ENCODE data around the gene GTPBP3. TPM values are rescaled to one million over a fixed set of nuclear protein-coding genes. Genes with fewer than 3 reads are reported as not detected.

GTPBP3 gene
- total RNA-seq, 2 experiments from 2014 or later = 21.2 to 24.0 TPM

DNA sequence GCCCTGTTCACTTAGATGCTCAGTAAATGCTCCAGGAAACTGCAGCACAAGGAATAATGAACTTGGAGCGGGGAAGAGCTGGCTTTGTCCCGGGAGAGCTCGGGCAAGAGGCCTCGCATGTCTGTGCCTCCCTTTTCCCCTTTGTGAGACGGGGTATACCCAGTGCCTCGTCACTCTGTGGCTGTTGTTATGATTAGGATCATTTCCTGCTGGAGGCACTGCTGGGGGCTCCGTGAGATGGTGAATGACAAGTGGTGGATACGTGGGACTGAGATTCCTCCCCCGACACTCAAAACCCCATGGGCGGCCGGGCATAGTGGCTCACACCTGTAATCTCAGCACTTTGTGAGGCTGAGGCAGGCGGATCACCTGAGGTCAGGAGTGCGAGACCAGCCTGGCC lies 40.9 kb downstream of the GTPBP3 start:
- no peak overlapping the region for H3K27ac ChIP-seq (ENCODE audit: low read depth in 1 of 2, low read length in 2 of 2)
- H3K27ac Mint-ChIP-seq = no peak overlapping the region
- H3K4me1 Mint-ChIP-seq (ENCODE audit: low read depth) = peaks cover 6% of the 10 kb centered on the region
- peaks cover 3% of the 10 kb centered on the region for H3K27me3 Mint-ChIP-seq
- DNase-seq (no peak), ATAC-seq (ENCODE audit: poor library complexity) (no peak)
- TF ChIP-seq CTCF (IDR thresholded peaks at IDR 0.05) = no peak
- H3K4me1 ChIP-seq (ENCODE audit: insufficient read depth, low read length) = peaks cover 5% of the 10 kb centered on the region
- no peaks in the 10 kb centered on the region for H3K36me3 Mint-ChIP-seq (ENCODE audit: low read depth)
- H3K4me3 ChIP-seq (ENCODE audit: low read length) = no peak overlapping the region
- ChIA-PET CTCF (no interaction called here), POLR2A (no interaction called here)
- peaks cover 3 to 4% of the 10 kb centered on the region in 2 experiments for H3K27me3 ChIP-seq (ENCODE audit: control insufficient read depth in 1 of 2, insufficient read depth in 2 of 2, low read length in 2 of 2)
- H3K9me3 Mint-ChIP-seq = peaks cover 2% of the 10 kb centered on the region
- H3K4me3 Mint-ChIP-seq = no peak overlapping the region
- H3K9me3 ChIP-seq (ENCODE audit: control insufficient read depth in 1 of 2, insufficient read depth in 1 of 2, low read length in 2 of 2) = peaks cover 0 to 8% of the 10 kb centered on the region in 2 experiments
- intact Hi-C loops (cut with DNase I, micrococcal nuclease) = no loop called here
- no peaks in the 10 kb centered on the region for H3K36me3 ChIP-seq (ENCODE audit: insufficient read depth, low read length)

DNA sequence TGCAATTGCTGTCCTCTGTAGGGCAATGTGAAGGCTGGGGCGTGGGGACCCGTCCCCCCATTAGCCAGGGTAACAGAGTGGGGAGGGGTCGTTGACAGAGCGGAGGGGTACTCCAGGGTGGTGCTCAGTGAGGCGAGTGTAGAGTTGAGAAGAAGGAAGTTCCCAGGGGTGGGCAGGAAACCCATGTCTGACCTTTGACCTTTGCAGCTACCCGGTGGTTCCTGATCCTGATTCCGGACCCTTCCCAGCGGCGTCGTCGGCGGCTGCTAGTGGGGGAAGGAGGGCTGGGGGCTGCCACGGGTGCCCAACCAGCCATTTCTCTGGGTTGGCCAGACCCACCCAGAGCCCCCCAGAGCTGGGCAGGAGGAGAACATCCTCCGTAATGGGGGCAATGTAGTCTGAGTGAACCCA lies 41.9 kb downstream of the GTPBP3 start:
- H3K36me3 Mint-ChIP-seq (ENCODE audit: low read depth) = no peaks in the 10 kb centered on the region
- ChIA-PET CTCF (no interaction called here), POLR2A (no interaction called here)
- Histone ChIP-seq H3K27ac (ENCODE audit: low read depth in 1 of 2, low read length in 2 of 2) (no peak overlapping the region), H3K27me3 (ENCODE audit: control insufficient read depth in 1 of 2, insufficient read depth in 2 of 2, low read length in 2 of 2) (peaks cover 3 to 4% of the 10 kb centered on the region in 2 experiments), H3K9me3 (ENCODE audit: control insufficient read depth in 1 of 2, insufficient read depth in 1 of 2, low read length in 2 of 2) (peaks cover 0 to 8% of the 10 kb centered on the region in 2 experiments), H3K4me1 (ENCODE audit: insufficient read depth, low read length) (peaks cover 5% of the 10 kb centered on the region), H3K4me3 (ENCODE audit: low read length) (no peak overlapping the region), H3K36me3 (ENCODE audit: insufficient read depth, low read length) (no peaks in the 10 kb centered on the region)
- no peak overlapping the region for H3K27ac Mint-ChIP-seq
- no peak overlapping the region for H3K4me3 Mint-ChIP-seq
- intact Hi-C loops (cut with DNase I, micrococcal nuclease) = no loop called here
- TF ChIP-seq CTCF (IDR thresholded peaks at IDR 0.05) = no peak
- DNase-seq (no peak), ATAC-seq (ENCODE audit: poor library complexity) (no peak)
- H3K4me1 Mint-ChIP-seq (ENCODE audit: low read depth) = peaks cover 6% of the 10 kb centered on the region
- H3K27me3 Mint-ChIP-seq = peaks cover 3% of the 10 kb centered on the region
- H3K9me3 Mint-ChIP-seq = peaks cover 2% of the 10 kb centered on the region

DNA sequence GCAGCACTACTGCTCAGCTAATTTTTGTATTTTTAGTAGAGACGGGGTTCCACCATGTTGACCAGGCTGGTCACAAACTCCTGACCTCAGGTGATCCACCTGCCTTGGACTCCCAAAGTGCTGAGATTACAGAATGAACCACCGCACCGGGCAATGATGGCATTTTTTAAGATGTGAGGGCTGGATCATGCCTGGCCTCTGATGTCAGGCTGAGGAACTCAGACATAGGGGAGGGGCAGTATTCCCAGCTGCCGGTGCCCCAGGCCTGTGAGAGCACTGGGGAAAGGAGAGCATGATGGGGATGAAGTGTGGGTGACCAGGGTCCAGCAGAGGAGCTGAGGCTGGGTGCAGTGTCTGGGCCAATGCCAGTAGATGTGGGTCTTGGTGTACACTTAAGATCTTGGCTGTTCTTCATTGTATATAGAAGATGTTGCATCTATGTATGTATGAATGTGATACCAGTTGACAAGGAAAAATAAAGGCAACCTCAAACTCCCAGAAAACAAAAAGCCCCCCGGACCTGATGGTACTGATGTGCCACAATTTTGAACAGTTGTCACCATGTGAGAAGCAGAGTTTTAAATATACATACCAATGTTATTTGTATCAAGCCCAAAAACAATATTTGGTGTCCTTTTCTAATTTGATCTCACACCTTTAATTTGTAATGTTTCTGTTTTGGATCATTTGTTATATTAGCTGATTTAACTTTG lies 43.2 kb downstream of the GTPBP3 start:
- POLR2A ChIA-PET = no interaction called here
- H3K4me1 Mint-ChIP-seq (ENCODE audit: low read depth) = peaks cover 6% of the 10 kb centered on the region
- ATAC-seq (ENCODE audit: poor library complexity) = no peak

More for the DNA sequence above, 43.2 kb downstream of the GTPBP3 start:
- intact Hi-C loops (cut with DNase I, micrococcal nuclease) = loop anchor here (10.0 kb wide), 2 partner anchors 116 to 316 kb away; partner anchors contain the start of genes BABAM1 (in 1 of the 2) and USHBP1 (in 1 of the 2)
- H3K9me3 Mint-ChIP-seq = peaks cover 2% of the 10 kb centered on the region
- DNase-seq = no peak
- H3K27me3 Mint-ChIP-seq = peaks cover 3% of the 10 kb centered on the region
- no peak overlapping the region for H3K27ac Mint-ChIP-seq
- H3K36me3 ChIP-seq (ENCODE audit: insufficient read depth, low read length) = no peaks in the 10 kb centered on the region
- H3K4me1 ChIP-seq (ENCODE audit: insufficient read depth, low read length) = peaks cover 5% of the 10 kb centered on the region
- no peak overlapping the region for H3K4me3 ChIP-seq (ENCODE audit: low read length)
- H3K27me3 ChIP-seq (ENCODE audit: control insufficient read depth in 1 of 2, insufficient read depth in 2 of 2, low read length in 2 of 2) = peaks cover 2 to 3% of the 10 kb centered on the region in 2 experiments
- CTCF ChIA-PET = interaction anchor here (0.5 kb wide), 1 partner anchor 65 kb away, joined by 3 read pairs; no protein-coding TSS in a partner anchor
- TF ChIP-seq CTCF (IDR thresholded peaks at IDR 0.05) = no peak
- no peak overlapping the region for H3K4me3 Mint-ChIP-seq
- H3K27ac ChIP-seq (ENCODE audit: low read depth in 1 of 2, low read length in 2 of 2) = no peak overlapping the region
- H3K36me3 Mint-ChIP-seq (ENCODE audit: low read depth) = no peaks in the 10 kb centered on the region
- peaks cover 0 to 8% of the 10 kb centered on the region in 2 experiments for H3K9me3 ChIP-seq (ENCODE audit: control insufficient read depth in 1 of 2, insufficient read depth in 1 of 2, low read length in 2 of 2)
